Measurements from ENCODE around the gene ITIH1. TPM values are rescaled to one million over a fixed set of nuclear protein-coding genes. Genes with fewer than 3 reads are reported as not detected.

The ITIH1 gene
- total RNA-seq, 1 experiment from 2014 or later: not detected

DNA sequence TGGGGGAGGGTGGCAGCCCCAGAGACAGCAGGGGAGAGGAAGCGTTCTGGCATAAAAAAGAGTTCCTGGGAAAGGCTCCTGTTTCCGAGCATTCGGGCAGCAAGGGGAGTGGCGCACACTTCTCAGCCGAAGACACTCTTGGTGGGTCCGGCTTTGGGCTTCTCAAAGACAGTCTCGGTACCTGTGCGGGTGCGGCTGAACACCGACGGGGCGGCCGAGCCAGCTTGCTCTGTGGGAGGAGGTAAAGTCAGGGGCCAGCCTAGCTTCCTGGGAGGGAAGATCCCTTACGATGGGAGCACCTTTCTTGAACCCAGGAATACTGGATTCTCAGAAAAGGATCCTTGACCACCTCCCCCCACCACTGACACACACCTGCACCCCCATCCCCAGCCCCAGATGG lies 55.8 kb downstream of the ITIH1 start:
- WGBS (ENCODE audit: extremely low coverage, insufficient read length, low lambda C conversion rate): no CpG with 5 or more reads among the region's 14 CpGs
- H2BK15ac ChIP-seq (ENCODE audit: low read depth, low read length): no peak overlapping the region
- peaks cover 0 to 6% (median 0%) of the 10 kb centered on the region in 3 experiments; a peak in 3 of 7 replicates for H3K36me3 Mint-ChIP-seq (ENCODE audit: insufficient read depth in 1 of 3, low read depth in 3 of 3)

More for the DNA sequence above, 55.8 kb downstream of the ITIH1 start:
- Histone ChIP-seq H2AK5ac (ENCODE audit: insufficient read length, low read length) (no peak overlapping the region), H4K8ac (replicated peaks; ENCODE audit: insufficient read length, low read depth, low read length) (no peak overlapping the region), H2BK12ac (ENCODE audit: insufficient read length, low read depth, low read length) (no peak overlapping the region), H3K4ac (ENCODE audit: low read depth, low read length) (no peak overlapping the region), H4K5ac (ENCODE audit: insufficient read length, low read depth, low read length) (no peak overlapping the region), H3K27ac (ENCODE audit: insufficient read length, low read depth, low read length) (no peak overlapping the region), H3K14ac (ENCODE audit: insufficient read depth, low read length) (no peak overlapping the region), H3K56ac (ENCODE audit: insufficient read length, low read depth, low read length) (no peak overlapping the region), H2BK20ac (ENCODE audit: low read depth, low read length, poor library complexity, severe bottlenecking) (no peak overlapping the region), H3K23me2 (ENCODE audit: insufficient read length, low read depth, low read length, poor library complexity, severe bottlenecking) (no peaks in the 10 kb centered on the region), H2BK5ac (ENCODE audit: insufficient read length, low read length) (no peak overlapping the region), H4K20me1 (ENCODE audit: control insufficient read depth, insufficient read depth, insufficient read length) (no peaks in the 10 kb centered on the region), H2BK120ac (ENCODE audit: low read depth, low read length, poor library complexity, severe bottlenecking) (no peak overlapping the region), H2AFZ (ENCODE audit: low read length) (no peak overlapping the region), H3T11ph (ENCODE audit: low read length) (no peak overlapping the region), H3K9me3 (ENCODE audit: control insufficient read depth, low read depth, low read length) (no peaks in the 10 kb centered on the region), H3K4me1 (ENCODE audit: insufficient read depth, low read length) (no peaks in the 10 kb centered on the region), H3K79me2 (ENCODE audit: insufficient read depth, low read length) (no peaks in the 10 kb centered on the region), H3K18ac (ENCODE audit: insufficient read length, low read depth, low read length) (no peak overlapping the region), H3K4me2 (ENCODE audit: insufficient read depth, insufficient read length, low read length) (no peak overlapping the region), H4K91ac (ENCODE audit: insufficient read length, low read depth, low read length) (no peak overlapping the region), H3K23ac (ENCODE audit: insufficient read length, low read depth, low read length) (no peak overlapping the region), H3K27me3 (ENCODE audit: insufficient read depth, low read length) (no peaks in the 10 kb centered on the region; the same call in 1 of the 2 replicates), H3K9ac (ENCODE audit: extremely low read depth, insufficient read length, low read length) (no peak overlapping the region), H3K79me1 (ENCODE audit: insufficient read depth, low read depth, low read length, poor library complexity, severe bottlenecking) (no peaks in the 10 kb centered on the region)
- Mint-ChIP-seq H3K9me3 (no peaks in the 10 kb centered on the region), H3K4me3 (no peak overlapping the region), H3K27ac (no peak overlapping the region), H3K27me3 (ENCODE audit: low read depth) (no peaks in the 10 kb centered on the region; the same call in 1 of the 2 replicates), H3K4me1 (peaks cover 19 to 31% of the 10 kb centered on the region in 2 experiments)
- no peak for DNase-seq
- TF ChIP-seq, protein P1, sequence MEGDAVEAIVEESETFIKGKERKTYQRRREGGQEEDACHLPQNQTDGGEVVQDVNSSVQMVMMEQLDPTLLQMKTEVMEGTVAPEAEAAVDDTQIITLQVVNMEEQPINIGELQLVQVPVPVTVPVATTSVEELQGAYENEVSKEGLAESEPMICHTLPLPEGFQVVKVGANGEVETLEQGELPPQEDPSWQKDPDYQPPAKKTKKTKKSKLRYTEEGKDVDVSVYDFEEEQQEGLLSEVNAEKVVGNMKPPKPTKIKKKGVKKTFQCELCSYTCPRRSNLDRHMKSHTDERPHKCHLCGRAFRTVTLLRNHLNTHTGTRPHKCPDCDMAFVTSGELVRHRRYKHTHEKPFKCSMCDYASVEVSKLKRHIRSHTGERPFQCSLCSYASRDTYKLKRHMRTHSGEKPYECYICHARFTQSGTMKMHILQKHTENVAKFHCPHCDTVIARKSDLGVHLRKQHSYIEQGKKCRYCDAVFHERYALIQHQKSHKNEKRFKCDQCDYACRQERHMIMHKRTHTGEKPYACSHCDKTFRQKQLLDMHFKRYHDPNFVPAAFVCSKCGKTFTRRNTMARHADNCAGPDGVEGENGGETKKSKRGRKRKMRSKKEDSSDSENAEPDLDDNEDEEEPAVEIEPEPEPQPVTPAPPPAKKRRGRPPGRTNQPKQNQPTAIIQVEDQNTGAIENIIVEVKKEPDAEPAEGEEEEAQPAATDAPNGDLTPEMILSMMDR (conservative IDR thresholded peaks at IDR 0.05): no peak
